ENCODE data around the gene ANKRD29.
A peak's percentile ranks its signal among the peaks of the same experiment; 100 is the strongest.

Gene ANKRD29

GRCh38 chr18:23694637-23695430 is 32.1 kb upstream of the ANKRD29 start:
- no peak overlapping the region for H3K4me3 ChIP-seq (ENCODE audit: control insufficient read depth, low read depth, low read length)
- no peak for DNase-seq (ENCODE audit: low read depth)
- TF ChIP-seq CTCF (conservative IDR thresholded peaks at IDR 0.05; ENCODE audit: control insufficient read depth, insufficient read depth, low read depth, low read length), result no peak

GRCh38 chr18:23693846-23694245 is 31.1 kb upstream of the ANKRD29 start:
- H3K4me3 ChIP-seq (ENCODE audit: control insufficient read depth, low read depth, low read length), result no peak overlapping the region
- DNase-seq (ENCODE audit: low read depth), result no peak

GRCh38 chr18:23690505-23691068 is 27.9 kb upstream of the ANKRD29 start:
- DNase-seq (ENCODE audit: low read depth), result no peak
- peak overlapping the region; percentile 42 for H3K4me3 ChIP-seq (ENCODE audit: control insufficient read depth, low read depth, low read length)
- no peak for TF ChIP-seq CTCF (conservative IDR thresholded peaks at IDR 0.05; ENCODE audit: control insufficient read depth, insufficient read depth, low read depth, low read length)

More at GRCh38 chr18:23693846-23694245, 31.1 kb upstream of the ANKRD29 start:
- TF ChIP-seq CTCF (conservative IDR thresholded peaks at IDR 0.05; ENCODE audit: control insufficient read depth, insufficient read depth, low read depth, low read length), result no peak

- DNase-seq (ENCODE audit: low read depth), result no peak
- H3K4me3 ChIP-seq (ENCODE audit: control insufficient read depth, low read depth, low read length), result peak overlapping the region; percentile 42
- TF ChIP-seq CTCF (conservative IDR thresholded peaks at IDR 0.05; ENCODE audit: control insufficient read depth, insufficient read depth, low read depth, low read length), result no peak
Measured at GRCh38 chr18:23689616-23690504, 27.1 kb upstream of the ANKRD29 start.

- peak; percentile 30 for DNase-seq (ENCODE audit: low read depth)
- no peak for TF ChIP-seq CTCF (conservative IDR thresholded peaks at IDR 0.05; ENCODE audit: control insufficient read depth, insufficient read depth, low read depth, low read length)
- peak within 1 kb of the TSS; percentile 42 for H3K4me3 ChIP-seq (ENCODE audit: control insufficient read depth, low read depth, low read length)
Measured at GRCh38 chr18:23689031-23689615, 26.4 kb upstream of the ANKRD29 start, which contains the start of gene LAMA3. Gene LAMA3, plus strand, starts transcription at chr18:23689453. Its CDS starts 231 bp downstream, at chr18:23689684.

- no peak overlapping the region for H3K4me3 ChIP-seq (ENCODE audit: control insufficient read depth, low read depth, low read length)
- TF ChIP-seq CTCF (conservative IDR thresholded peaks at IDR 0.05; ENCODE audit: control insufficient read depth, insufficient read depth, low read depth, low read length), result no peak
- no peak for DNase-seq (ENCODE audit: low read depth)
Measured at GRCh38 chr18:23688528-23688927, 25.8 kb upstream of the ANKRD29 start.
